Left forelimb (tissue), 1 donor: Measurements from ENCODE around the gene PHF21A.
"Not testable (repeated sequence)": the region's sequence is repeated elsewhere in the genome, so short reads cannot be mapped to it uniquely, and the experiment has no call there.

Experiments
- DNase-seq: peaks from one replicate; pipeline ENCODE4 v3.0.0-alpha.2; 2018; ENCODE audit warnings: low spot score

PHF21A gene

GRCh38 chr11:46120346-46121300 is 631 bp downstream of the PHF21A start:
- peak; percentile 85 for DNase-seq

- DNase-seq = peak; percentile 78
Observed at GRCh38 chr11:46119352-46120216, 1.7 kb downstream of the PHF21A start.

- no peak for DNase-seq
Observed at GRCh38 chr11:46118702-46119351, 2.4 kb downstream of the PHF21A start.

GRCh38 chr11:46117842-46118241 is 3.4 kb downstream of the PHF21A start:
- DNase-seq = no peak

- DNase-seq = not testable (repeated sequence)
Observed at GRCh38 chr11:46116712-46117037, 4.6 kb downstream of the PHF21A start.

GRCh38 chr11:46116007-46116711 is 5.1 kb downstream of the PHF21A start:
- no peak for DNase-seq

GRCh38 chr11:46114961-46115360 is 6.3 kb downstream of the PHF21A start:
- DNase-seq = no peak

GRCh38 chr11:46114378-46114777 is 6.9 kb downstream of the PHF21A start:
- no peak for DNase-seq

- no peak for DNase-seq
Observed at GRCh38 chr11:46112961-46113607, 8.2 kb downstream of the PHF21A start.

- DNase-seq = no peak
Observed at GRCh38 chr11:46108751-46109150, 12.5 kb downstream of the PHF21A start.

GRCh38 chr11:46107780-46108179 is 13.5 kb downstream of the PHF21A start:
- no peak for DNase-seq

- no peak for DNase-seq
Observed at GRCh38 chr11:46107408-46107718, 13.9 kb downstream of the PHF21A start.

GRCh38 chr11:46106530-46107407 is 14.5 kb downstream of the PHF21A start:
- no peak for DNase-seq

- DNase-seq = no peak
Observed at GRCh38 chr11:46105926-46106325, 15.3 kb downstream of the PHF21A start.

GRCh38 chr11:46105134-46105628 is 16.1 kb downstream of the PHF21A start:
- no peak for DNase-seq

GRCh38 chr11:46102843-46103242 is 18.4 kb downstream of the PHF21A start:
- no peak for DNase-seq

- no peak for DNase-seq
Observed at GRCh38 chr11:46100670-46101069, 20.6 kb downstream of the PHF21A start.

GRCh38 chr11:46099963-46100316 is 21.3 kb downstream of the PHF21A start:
- no peak for DNase-seq

GRCh38 chr11:46090375-46090774 is 30.9 kb downstream of the PHF21A start:
- DNase-seq = no peak

- no peak for DNase-seq
Observed at GRCh38 chr11:46079662-46080061, 41.6 kb downstream of the PHF21A start.
